MM.1S (cell line): ENCODE results near the gene UTP25.

Experiments
- DNase-seq: peaks from one replicate; pipeline ENCODE4 v3.0.0-alpha.2; 2015
- H2AFZ ChIP-seq: fragments of 300-600 bp; sonication (generic); 2 replicates; pipeline ENCODE4 v1.6.0; 2016; ENCODE audit warnings: antibody characterized with exemption, low read length
- H3F3A ChIP-seq: fragments of 300-600 bp; sonication (generic); 2 replicates; pipeline ENCODE4 v1.6.1; 2016; ENCODE audit warnings: mild to moderate bottlenecking, antibody characterized with exemption, low read length, moderate library complexity, mixed read lengths; ENCODE audit not compliant: insufficient read depth
- H3K27ac ChIP-seq: fragments of 300-600 bp; sonication (generic); 2 replicates; pipeline ENCODE4 v1.5.1; 2016; ENCODE audit warnings: mild to moderate bottlenecking, low read length
- H3K27me3 ChIP-seq: fragments of 300-600 bp; sonication (generic); replicated peaks from 2 replicates; pipeline ENCODE4 v1.6.0; 2016; ENCODE audit warnings: low read length; ENCODE audit not compliant: insufficient read depth
- H3K36me3 ChIP-seq: fragments of 300-600 bp; sonication (generic); replicated peaks from 2 replicates; pipeline ENCODE4 v1.6.1; 2016; ENCODE audit warnings: mild to moderate bottlenecking, low read length, mixed read lengths; ENCODE audit not compliant: insufficient read depth
- H3K4me1 ChIP-seq: fragments of 300-600 bp; sonication (generic); 2 replicates; pipeline ENCODE4 v1.6.1; 2016; ENCODE audit warnings: low read length, mixed read lengths
- H3K4me2 ChIP-seq: fragments of 300-600 bp; sonication (generic); 2 replicates; pipeline ENCODE4 v1.6.0; 2016; ENCODE audit warnings: low read depth, low read length
- H3K4me3 ChIP-seq: fragments of 300-600 bp; sonication (generic); 2 replicates; pipeline ENCODE4 v1.5.1; 2016; ENCODE audit warnings: low read length, mixed read lengths
- H3K79me2 ChIP-seq: fragments of 300-600 bp; sonication (generic); 2 replicates; pipeline ENCODE4 v1.6.1; 2016; ENCODE audit warnings: mixed run types, low read length, mixed read lengths
- H3K9ac ChIP-seq: fragments of 300-600 bp; sonication (generic); 2 replicates; pipeline ENCODE4 v1.6.1; 2016; ENCODE audit warnings: low read length, mixed read lengths
- H3K9me2 ChIP-seq: fragments of 300-600 bp; sonication (generic); replicated peaks from 2 replicates; pipeline ENCODE4 v1.6.1; 2016; ENCODE audit warnings: mild to moderate bottlenecking, low read length, mixed read lengths; ENCODE audit not compliant: insufficient read depth
- H3K9me3 ChIP-seq: fragments of 300-600 bp; sonication (generic); replicated peaks from 2 replicates; pipeline ENCODE4 v1.6.1; 2016; ENCODE audit warnings: mild to moderate bottlenecking, low read length, mixed read lengths; ENCODE audit not compliant: insufficient read depth
- H4K20me1 ChIP-seq: fragments of 300-600 bp; sonication (generic); 2 replicates; pipeline ENCODE4 v1.6.1; 2016; ENCODE audit warnings: mild to moderate bottlenecking, low read length, moderate library complexity, mixed read lengths; ENCODE audit not compliant: insufficient read depth
- CTCF ChIP-seq: fragments of 300-600 bp; sonication (generic); IDR thresholded peaks from 2 replicates; pipeline ENCODE4 v1.5.1; 2016; ENCODE audit warnings: antibody characterized with exemption, low read length, mixed read lengths
- EZH2 ChIP-seq: fragments of 300-600 bp; sonication (generic); optimal IDR thresholded peaks from 2 replicates; pipeline ENCODE3; 2017; ENCODE audit warnings: low read depth, mild to moderate bottlenecking, antibody characterized with exemption, low read length, mixed read lengths
- EZH2phosphoT487 ChIP-seq: fragments of 300-600 bp; sonication (generic); IDR thresholded peaks from 2 replicates; pipeline ENCODE4 v1.6.1; 2018; ENCODE audit warnings: antibody characterized with exemption, low read length

UTP25 gene

GRCh38 chr1:209870151-209870831 is 42.5 kb downstream of the UTP25 start:
- no peak overlapping the region for H3K4me3 ChIP-seq
- no peak overlapping the region for H3K4me2 ChIP-seq
- DNase-seq = no peak
- no peak overlapping the region for H3K9ac ChIP-seq
- H3K4me1 ChIP-seq = no peaks in the 10 kb centered on the region
- H3K9me3 ChIP-seq = no peaks in the 10 kb centered on the region
- TF ChIP-seq EZH2 (no peak), CTCF (no peak), EZH2phosphoT487 (no peak)
- no peaks in the 10 kb centered on the region for H3K27me3 ChIP-seq
- no peak overlapping the region for H2AFZ ChIP-seq
- no peaks in the 10 kb centered on the region for H3K79me2 ChIP-seq
- H4K20me1 ChIP-seq = no peaks in the 10 kb centered on the region
- H3K36me3 ChIP-seq = no peaks in the 10 kb centered on the region
- H3K27ac ChIP-seq = no peak overlapping the region
- no peaks in the 10 kb centered on the region for H3F3A ChIP-seq
- no peaks in the 10 kb centered on the region for H3K9me2 ChIP-seq

GRCh38 chr1:209871006-209871405 is 43.2 kb downstream of the UTP25 start:
- no peak overlapping the region for H3K27ac ChIP-seq
- DNase-seq = no peak
- H2AFZ ChIP-seq = no peak overlapping the region
- H3K4me1 ChIP-seq = no peaks in the 10 kb centered on the region
- H3K9me2 ChIP-seq = no peaks in the 10 kb centered on the region
- no peaks in the 10 kb centered on the region for H3K27me3 ChIP-seq
- no peaks in the 10 kb centered on the region for H4K20me1 ChIP-seq
- H3F3A ChIP-seq = no peaks in the 10 kb centered on the region
- no peak overlapping the region for H3K4me2 ChIP-seq
- no peak overlapping the region for H3K4me3 ChIP-seq
- H3K9ac ChIP-seq = no peak overlapping the region
- H3K79me2 ChIP-seq = no peaks in the 10 kb centered on the region
- H3K9me3 ChIP-seq = no peaks in the 10 kb centered on the region
- no peaks in the 10 kb centered on the region for H3K36me3 ChIP-seq
- TF ChIP-seq CTCF = no peak
- no peak for TF ChIP-seq EZH2phosphoT487
- no peak for TF ChIP-seq EZH2

- Histone ChIP-seq H3K4me2 (no peak overlapping the region), H3K9me2 (no peaks in the 10 kb centered on the region), H3K27me3 (no peaks in the 10 kb centered on the region), H3K27ac (no peak overlapping the region), H3F3A (no peaks in the 10 kb centered on the region), H3K4me3 (no peak overlapping the region), H4K20me1 (no peaks in the 10 kb centered on the region), H3K9ac (no peak overlapping the region), H3K79me2 (no peaks in the 10 kb centered on the region), H3K4me1 (no peaks in the 10 kb centered on the region), H3K36me3 (no peaks in the 10 kb centered on the region), H2AFZ (no peak overlapping the region), H3K9me3 (no peaks in the 10 kb centered on the region)
- TF ChIP-seq CTCF = no peak
- no peak for DNase-seq
Measured at GRCh38 chr1:209871430-209871829, 43.7 kb downstream of the UTP25 start.
